A673 (cell line): ENCODE measurements around the gene PNLDC1.

Experiments
- CTCF ChIP-seq: fragments of 300-800, 200-600 bp; sonication (generic); conservative IDR thresholded peaks from 2 replicates; pipeline ENCODE4 v1.5.1; 2017; ENCODE audit warnings: low read depth, mild to moderate bottlenecking, antibody characterized with exemption, low read length, moderate library complexity, mixed read lengths
- EZH2 ChIP-seq: fragments of 200-600 bp; sonication (generic); IDR thresholded peaks from 2 replicates; pipeline ENCODE4 v1.6.1; 2017; ENCODE audit warnings: borderline replicate concordance, low read depth, mild to moderate bottlenecking, mixed read lengths, antibody characterized with exemption, low read length; ENCODE audit not compliant: poor library complexity, severe bottlenecking

GRCh38 chr6:159858259-159858658, 58.2 kb downstream of the PNLDC1 start:
- TF ChIP-seq CTCF (no peak), EZH2 (no peak)
